Activated T-cell treated with anti-CD3 and anti-CD28 coated beads for 4 hours (primary cell): ENCODE data around the gene ZNF195.
"Not testable (repeated sequence)": the region's sequence is repeated elsewhere in the genome, so short reads cannot be mapped to it uniquely, and the experiment has no call there.

Source experiments
- DNase-seq: peaks from one replicate; pipeline ENCODE4 v3.0.0-alpha.2; 2020

The ZNF195 gene

DNA sequence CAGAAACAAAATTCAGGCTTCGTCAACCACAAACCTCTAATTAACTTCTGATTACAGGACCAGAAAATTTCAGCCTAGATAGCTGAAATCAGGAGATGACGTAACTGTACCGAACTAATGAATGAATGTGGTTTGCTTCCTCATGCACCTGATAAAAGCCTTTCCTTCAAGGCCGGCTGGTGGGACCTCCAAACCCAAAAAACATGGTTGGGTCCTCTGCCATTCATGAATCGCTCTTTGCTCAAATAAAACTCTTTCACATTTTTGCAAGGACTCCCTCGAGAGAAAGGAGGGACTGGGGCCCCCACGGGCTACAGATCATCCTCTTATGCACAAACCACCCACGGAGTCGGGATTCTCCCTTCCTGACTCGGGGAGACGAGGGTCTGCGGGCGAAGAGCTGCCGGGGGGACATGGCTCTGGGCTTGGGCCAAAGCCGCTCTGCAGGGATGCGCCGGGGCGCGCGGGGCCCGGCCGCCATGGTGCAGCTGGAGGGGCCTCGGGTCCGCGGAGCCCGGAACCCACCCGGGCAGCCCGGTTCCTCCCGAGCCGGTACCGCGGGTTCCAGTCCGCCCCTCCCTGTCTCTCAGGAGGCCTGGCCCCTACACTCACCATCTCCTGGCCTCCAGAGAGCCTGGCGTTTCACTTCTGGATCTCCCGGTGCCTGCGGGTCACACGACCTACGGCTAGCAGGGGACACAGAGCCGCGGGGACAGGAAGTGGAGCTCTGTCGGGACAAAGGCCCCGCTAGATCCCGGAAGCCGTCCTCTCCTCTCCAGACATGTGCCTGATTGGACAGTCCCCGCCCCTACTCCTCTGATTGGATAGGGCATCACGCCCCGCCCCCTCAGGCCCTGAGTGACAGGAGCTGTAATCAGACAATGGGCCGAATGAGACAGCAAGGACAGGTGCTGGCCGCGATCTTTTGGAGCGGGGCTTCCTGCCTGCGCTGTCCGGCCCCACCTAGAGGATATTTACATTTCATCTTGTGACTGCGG lies at the start of gene ZNF195:
TSS of gene ZNF195 (minus strand) at position 721 of the 998 bp plus-strand sequence. CDS start at position 615, 106 bp downstream.
- DNase-seq: peak; percentile 97

DNA sequence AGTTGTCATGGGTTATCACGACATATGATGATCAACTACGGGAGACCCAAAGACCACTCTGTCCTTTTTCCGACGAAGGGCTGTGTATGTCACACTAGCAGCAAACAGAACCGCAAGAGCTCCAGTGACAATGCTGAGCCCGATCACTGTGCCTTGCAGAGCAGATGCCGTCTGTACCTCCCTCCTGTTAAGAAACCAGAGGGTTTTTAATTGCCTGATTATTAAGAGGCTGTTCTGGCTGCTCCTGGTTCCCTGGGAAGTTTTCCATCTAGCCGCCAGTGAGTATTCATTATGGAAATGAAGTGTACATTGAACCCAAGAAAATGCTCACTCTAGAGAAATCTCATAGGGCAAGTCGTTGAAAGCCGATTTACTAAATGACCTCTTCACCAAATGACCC lies 49.1 kb upstream of the ZNF195 start:
- DNase-seq: not testable (repeated sequence)

DNA sequence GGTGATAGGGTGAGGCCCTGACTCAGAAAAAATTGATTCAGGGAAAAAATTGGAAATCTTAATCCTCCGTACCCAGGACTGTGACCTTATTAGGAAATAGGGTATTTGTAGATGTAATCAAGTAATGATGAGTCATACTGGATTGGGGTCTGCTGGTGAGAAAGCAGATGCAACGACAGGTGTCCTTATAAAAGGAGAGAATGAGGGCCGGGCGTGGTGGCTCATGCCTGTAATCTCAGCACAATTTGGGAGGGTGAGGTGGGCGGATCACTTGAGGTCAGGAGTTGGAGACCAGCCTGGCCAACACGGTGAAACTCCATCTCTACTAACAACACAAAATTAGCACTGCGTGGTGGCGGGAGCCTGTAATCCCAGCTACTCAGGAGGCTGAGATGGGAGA lies 47.6 kb upstream of the ZNF195 start:
- not testable (repeated sequence) for DNase-seq

- not testable (repeated sequence) for DNase-seq
Observed at GRCh38 chr11:3423928-3424327, 45.0 kb upstream of the ZNF195 start.

- peak; percentile 0 for DNase-seq
Observed at GRCh38 chr11:3423138-3423731, 44.3 kb upstream of the ZNF195 start.

GRCh38 chr11:3422380-3423137 lies 43.6 kb upstream of the ZNF195 start:
- peak; percentile 93 for DNase-seq

GRCh38 chr11:3421608-3422379 lies 42.8 kb upstream of the ZNF195 start:
- peak; percentile 6 for DNase-seq

DNA sequence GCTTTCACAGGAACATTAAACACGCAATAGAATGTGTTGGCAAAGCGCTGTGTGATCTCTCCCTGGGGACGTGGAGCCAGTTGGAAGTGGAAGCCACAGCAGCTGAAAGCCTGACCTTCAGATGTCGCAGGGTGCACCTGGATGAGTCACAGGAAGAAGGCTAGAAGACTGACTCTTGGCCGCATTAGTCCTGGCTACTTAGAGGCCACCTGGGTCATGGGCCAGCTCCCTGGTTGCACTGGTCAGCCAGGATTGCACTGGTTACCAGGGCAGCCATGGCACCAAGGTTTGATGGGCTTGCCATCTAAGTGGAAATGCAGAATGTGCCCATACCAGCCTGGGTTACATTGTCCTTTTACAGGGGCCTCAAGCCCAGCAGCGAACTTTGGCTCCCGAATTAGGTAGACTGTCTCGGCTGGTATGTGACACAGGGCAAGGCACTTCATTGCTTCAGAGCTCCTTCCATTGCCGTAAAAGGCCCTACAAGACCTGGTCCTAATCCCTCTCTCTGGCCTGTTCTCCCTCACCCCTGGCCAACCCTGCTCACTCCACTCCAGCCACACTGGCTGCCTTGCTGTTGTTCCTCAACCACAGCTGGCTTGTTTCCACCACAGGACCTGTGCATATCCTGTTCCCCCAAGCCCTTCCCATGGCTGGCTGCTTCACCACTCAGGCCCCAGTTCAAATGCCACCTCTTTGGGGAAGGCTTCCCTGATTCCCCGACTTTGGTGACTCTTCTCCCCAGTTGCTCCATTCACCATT lies 41.5 kb upstream of the ZNF195 start:
- not testable (repeated sequence) for DNase-seq

DNA sequence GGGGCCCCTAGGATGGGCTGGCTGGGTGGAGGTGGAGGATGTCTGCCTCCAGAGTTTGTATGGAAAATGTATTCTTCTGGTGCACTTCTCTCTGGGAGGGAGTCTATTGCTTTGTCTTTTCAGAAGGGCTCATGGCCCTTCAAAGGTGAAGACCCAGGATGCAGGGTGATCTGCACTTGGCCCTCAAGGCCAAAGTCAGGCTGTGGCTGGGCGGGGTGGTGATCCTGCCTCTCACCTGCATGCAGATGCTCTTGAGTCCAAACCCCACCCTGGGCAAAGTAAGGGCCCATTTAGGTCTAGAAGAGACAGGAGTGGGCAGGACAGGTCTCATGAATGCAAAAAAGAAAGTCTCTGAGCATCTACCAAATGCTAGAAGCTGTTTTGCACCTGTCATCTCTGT lies 40.5 kb upstream of the ZNF195 start:
- DNase-seq: not testable (repeated sequence)

DNA sequence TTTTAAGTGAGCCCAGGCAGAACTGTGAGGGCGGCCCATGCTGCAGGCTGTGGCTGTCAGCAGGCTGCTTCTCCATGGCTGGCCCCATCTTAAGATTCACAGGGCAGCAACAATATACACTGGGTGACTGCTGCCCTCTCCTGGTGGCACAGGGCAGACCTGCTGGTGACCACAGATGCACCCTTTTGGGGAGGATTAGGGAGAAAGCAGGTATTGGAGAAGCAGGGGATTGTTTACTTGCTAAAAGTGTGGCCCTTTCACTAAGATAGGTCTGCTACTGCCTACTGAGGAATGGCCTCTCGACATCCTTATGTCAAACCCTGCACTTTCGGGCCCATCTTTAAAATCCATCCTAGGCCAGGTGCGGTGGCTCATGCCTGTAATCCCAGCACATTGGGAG lies 38.1 kb upstream of the ZNF195 start:
- DNase-seq: peak; percentile 47

DNA sequence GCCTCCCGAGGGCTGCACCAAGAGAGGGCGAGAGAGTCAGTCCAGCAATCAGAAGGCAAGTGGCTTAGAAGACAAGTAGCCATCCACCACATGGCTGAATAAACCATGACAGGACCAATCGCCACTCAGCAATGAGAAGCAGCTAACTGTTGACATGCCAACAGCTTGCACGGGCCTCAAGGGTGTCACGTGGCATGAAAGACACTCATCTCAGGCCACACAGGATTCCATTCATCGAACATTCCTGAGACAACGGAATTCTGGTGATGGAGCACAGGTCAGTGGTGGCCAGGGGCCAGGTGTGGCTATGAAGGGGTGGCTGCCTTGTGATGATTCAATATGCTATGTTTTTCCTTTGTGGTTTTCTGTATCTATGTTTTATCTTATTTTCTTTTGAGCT lies 36.4 kb upstream of the ZNF195 start:
- DNase-seq: not testable (repeated sequence)

GRCh38 chr11:3413666-3414065 lies 34.7 kb upstream of the ZNF195 start:
- not testable (repeated sequence) for DNase-seq

GRCh38 chr11:3412837-3413236 lies 33.9 kb upstream of the ZNF195 start:
- no peak for DNase-seq

GRCh38 chr11:3408722-3409121 lies 29.8 kb upstream of the ZNF195 start:
- DNase-seq: peak; percentile 70

DNA sequence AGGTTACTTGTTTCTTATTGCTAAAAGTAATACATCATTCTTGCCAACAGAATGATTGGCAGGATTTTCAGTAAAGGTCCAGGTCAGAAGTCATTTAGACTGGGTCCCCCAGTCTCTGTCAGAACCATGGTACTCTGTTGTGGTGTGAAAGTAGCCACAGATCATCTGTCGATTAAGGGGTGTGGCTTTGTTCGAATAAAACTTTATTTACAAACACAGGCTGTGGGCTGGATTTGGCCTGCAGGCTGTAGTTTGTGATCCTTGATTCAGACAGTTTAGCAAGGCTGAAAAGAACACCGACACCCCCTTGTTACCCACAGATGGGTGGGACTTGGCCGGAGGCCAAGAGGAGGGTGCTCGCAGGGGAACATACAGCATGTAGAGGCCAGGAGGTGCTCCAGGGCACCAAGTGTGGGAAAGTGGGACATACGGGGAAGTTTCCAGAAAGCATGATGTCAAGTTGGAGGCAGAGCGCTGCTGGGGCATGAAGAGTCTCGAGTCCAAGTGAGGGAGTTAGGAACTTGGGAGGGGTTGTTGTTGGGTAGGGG lies 29.2 kb upstream of the ZNF195 start:
- not testable (repeated sequence) for DNase-seq

GRCh38 chr11:3406937-3407336 lies 28.0 kb upstream of the ZNF195 start:
- not testable (repeated sequence) for DNase-seq

DNA sequence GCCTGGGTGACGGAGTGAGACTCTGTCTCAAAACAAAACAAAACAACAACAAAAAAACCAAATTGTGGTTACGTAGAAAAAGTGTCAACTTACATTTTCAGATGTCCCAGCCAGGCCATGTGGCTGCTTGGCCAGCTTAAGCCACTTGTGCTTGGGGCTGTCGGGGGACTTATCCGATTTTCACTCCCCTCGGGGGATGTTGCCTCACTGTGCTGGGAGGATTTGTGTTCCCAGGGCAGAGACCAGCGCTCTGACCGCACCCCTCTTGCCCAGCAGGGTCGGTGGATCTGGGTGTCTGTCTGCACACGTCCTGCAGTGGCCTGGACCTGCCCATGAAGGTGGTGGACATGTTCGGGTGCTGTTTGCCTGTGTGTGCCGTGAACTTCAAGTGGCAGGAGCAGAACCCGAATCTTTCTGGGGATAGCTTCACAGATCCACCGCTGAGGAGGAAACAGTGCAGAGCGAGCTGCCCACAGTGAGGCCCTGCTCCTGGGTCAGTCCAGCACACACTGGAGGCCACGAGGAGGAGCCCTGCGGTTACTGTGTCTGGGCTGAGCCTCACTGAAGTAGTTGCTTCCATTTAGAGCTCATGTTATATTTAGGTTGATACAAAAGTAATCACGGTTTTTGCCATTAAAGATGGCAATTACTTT lies 27.4 kb upstream of the ZNF195 start:
- not testable (repeated sequence) for DNase-seq

DNA sequence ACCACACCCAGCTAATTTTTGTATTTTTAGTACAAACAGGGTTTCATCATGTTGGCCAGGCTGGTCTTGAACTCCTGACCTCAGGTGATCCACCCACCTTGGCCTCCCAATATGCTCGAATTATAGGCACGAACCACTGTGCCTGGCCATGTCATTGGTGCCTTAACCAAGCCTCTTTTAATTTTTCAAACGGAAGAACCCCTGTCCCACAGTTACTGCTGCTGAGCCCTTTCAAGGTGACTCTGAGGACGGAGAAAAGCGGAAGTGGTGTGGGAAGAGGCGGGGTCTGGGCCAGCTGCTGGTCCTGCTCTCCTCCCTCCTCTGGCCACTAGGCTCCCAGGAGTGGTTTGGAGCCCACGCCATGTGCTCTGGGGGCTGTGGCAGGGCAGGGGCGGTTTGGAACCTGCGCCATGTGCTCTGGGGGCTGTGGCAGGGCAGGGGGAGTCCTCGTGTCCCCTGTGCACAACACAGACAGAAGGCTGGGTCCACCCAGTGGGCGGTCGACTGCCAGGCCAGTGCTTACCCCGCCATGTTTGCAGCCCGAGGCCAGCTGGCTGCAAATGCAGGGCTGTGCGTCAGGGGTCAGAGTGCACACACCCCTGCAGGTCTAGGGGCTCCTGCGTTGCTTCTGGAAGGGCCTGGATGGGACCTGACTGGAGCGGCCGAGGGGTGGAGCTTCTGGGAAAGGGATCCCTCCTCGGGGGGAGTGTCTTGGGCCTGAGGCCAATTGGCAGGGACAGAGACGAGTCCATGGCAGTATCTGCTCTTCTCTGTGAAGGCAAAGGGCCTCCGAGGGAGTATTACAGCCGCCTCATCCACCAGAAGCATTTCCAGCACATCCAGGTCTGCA lies 25.4 kb upstream of the ZNF195 start:
- not testable (repeated sequence) for DNase-seq

GRCh38 chr11:3402861-3403250 lies 23.9 kb upstream of the ZNF195 start:
- DNase-seq: not testable (repeated sequence)
